Breast epithelium (tissue), 4 donors: ENCODE results near the gene ABCA4. TPM values are rescaled to one million over a fixed set of nuclear protein-coding genes. Genes with fewer than 3 reads are reported as not detected.
A peak's percentile ranks its signal among the peaks of the same experiment; 100 is the strongest.

Experiments
- DNase-seq, 2 donors: peaks; one replicate each; pipeline ENCODE4 v3.0.0-alpha.2; 2019; ENCODE audit warnings: low spot score in 2 of 2
- H3K27ac ChIP-seq, 2 donors: fragments of 200-600 bp; sonication (generic) in 1 of 2; one replicate each; pipeline ENCODE4 v1.5.1; 2016 to 2019; ENCODE audit warnings: mild to moderate bottlenecking in 1 of 2
- H3K27me3 ChIP-seq, 2 donors: fragments of 200-600 bp; sonication (generic) in 1 of 2; one replicate each; pipeline versions ENCODE4 v1.5.1 to v1.6.0; 2017 to 2019; ENCODE audit warnings: control low read depth in 1 of 2, mild to moderate bottlenecking in 1 of 2
- H3K36me3 ChIP-seq: fragments of 200-600 bp; one replicate; pipeline ENCODE4 v1.5.1; 2019
- H3K4me1 ChIP-seq, 2 donors: fragments of 200-600 bp; sonication (generic); one replicate each; pipeline ENCODE4 v1.5.1; 2016 to 2019; ENCODE audit warnings: control low read depth in 1 of 2
- H3K4me3 ChIP-seq, 3 donors: fragments of 200-600 bp; sonication (generic); 1 replicate in 2 of 3; 2 replicates in 1 of 3; pipeline ENCODE4 v1.5.1; 2016 to 2019; ENCODE audit warnings: mild to moderate bottlenecking in 3 of 3, moderate library complexity in 2 of 3
- H3K9me3 ChIP-seq, 2 donors: fragments of 200-600 bp; sonication (generic) in 1 of 2; one replicate each; pipeline ENCODE4 v1.5.1; 2016 to 2019; ENCODE audit warnings: control low read depth in 1 of 2
- POLR2A ChIP-seq: fragments of 450-650 bp; IDR thresholded peaks from one replicate; pipeline ENCODE4 v1.6.1; 2016; ENCODE audit warnings: antibody characterized with exemption, mild to moderate bottlenecking, moderate library complexity
- POLR2AphosphoS5 ChIP-seq, 3 donors: sonication (generic); formaldehyde crosslinking; IDR thresholded peaks; one replicate each; pipeline ENCODE4 v1.6.1; 2017; ENCODE audit warnings: antibody characterized with exemption in 3 of 3
- intact Hi-C: fragments of 100-400 bp; cut with DNase I; formaldehyde crosslinking; loops from one replicate; pipeline ENCODE4 v1.15.1; 2023; ENCODE audit warnings: low total_unique reads
- total RNA-seq, 3 donors: library from RNA; depleted of rRNA; stranded (reverse); fragments of >200 nt; gene quantifications; one replicate each; pipeline ENCODE4 v1.1.0, GENCODE V29; 2016
- TF ChIP-seq, protein P1 (sequence below), 3 donors: fragments of 450-650 bp; IDR thresholded peaks; one replicate each; pipeline ENCODE4 v1.5.1; 2016 to 2017; ENCODE audit warnings: antibody characterized with exemption in 3 of 3, mild to moderate bottlenecking in 3 of 3, moderate library complexity in 3 of 3

Gene ABCA4
- total RNA-seq, 3 donors from 2014 or later, result 0.16 to 3.5 (median 1.3) TPM

DNA sequence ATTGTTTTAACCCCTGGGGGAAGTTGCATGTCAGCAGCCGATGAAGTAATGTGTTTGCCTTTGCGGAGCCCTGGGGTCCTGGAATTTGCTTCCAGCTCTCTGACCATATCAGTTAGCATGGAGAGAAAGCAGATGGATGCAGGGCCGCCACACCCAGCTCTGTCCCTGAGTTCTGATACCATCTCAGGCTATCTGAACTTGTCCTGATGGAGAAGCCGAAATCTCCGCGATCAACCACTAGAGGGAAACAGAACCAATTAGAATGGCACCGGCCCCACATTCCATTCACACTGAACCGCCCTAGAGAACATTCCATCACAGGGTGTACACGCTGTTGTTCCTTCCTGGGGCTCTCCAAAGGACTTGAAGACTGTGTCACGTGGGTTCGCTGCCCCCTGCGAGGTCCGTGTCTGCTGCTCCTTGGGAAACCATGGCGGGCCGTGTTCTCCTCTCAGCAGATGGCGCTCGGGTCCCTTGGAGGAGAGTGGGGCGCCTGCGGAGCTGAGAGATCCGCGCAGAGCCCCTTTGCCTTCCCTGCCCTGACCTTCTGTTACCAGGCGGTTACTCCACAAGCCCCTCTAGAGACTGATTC lies 75.4 kb downstream of the ABCA4 start:
- TF ChIP-seq POLR2A (no peak), POLR2AphosphoS5 (IDR thresholded peaks at IDR 0.05) (peak; percentile 56 to 76 (median 69))
- TF ChIP-seq, protein P1, sequence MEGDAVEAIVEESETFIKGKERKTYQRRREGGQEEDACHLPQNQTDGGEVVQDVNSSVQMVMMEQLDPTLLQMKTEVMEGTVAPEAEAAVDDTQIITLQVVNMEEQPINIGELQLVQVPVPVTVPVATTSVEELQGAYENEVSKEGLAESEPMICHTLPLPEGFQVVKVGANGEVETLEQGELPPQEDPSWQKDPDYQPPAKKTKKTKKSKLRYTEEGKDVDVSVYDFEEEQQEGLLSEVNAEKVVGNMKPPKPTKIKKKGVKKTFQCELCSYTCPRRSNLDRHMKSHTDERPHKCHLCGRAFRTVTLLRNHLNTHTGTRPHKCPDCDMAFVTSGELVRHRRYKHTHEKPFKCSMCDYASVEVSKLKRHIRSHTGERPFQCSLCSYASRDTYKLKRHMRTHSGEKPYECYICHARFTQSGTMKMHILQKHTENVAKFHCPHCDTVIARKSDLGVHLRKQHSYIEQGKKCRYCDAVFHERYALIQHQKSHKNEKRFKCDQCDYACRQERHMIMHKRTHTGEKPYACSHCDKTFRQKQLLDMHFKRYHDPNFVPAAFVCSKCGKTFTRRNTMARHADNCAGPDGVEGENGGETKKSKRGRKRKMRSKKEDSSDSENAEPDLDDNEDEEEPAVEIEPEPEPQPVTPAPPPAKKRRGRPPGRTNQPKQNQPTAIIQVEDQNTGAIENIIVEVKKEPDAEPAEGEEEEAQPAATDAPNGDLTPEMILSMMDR (IDR thresholded peaks at IDR 0.05), result peak; percentile 71 to 86 (median 85)
- Histone ChIP-seq H3K27me3 (no peaks in the 10 kb centered on the region), H3K36me3 (no peaks in the 10 kb centered on the region), H3K4me3 (peak overlapping the region in 1 of 3 donors; percentile 23), H3K4me1 (peaks cover 0 to 19% of the 10 kb centered on the region in 2 donors), H3K27ac (peak overlapping the region; percentile 70 to 80), H3K9me3 (no peaks in the 10 kb centered on the region)
- intact Hi-C loops, result no loop called here
- DNase-seq, result peak; percentile 75 to 87

DNA sequence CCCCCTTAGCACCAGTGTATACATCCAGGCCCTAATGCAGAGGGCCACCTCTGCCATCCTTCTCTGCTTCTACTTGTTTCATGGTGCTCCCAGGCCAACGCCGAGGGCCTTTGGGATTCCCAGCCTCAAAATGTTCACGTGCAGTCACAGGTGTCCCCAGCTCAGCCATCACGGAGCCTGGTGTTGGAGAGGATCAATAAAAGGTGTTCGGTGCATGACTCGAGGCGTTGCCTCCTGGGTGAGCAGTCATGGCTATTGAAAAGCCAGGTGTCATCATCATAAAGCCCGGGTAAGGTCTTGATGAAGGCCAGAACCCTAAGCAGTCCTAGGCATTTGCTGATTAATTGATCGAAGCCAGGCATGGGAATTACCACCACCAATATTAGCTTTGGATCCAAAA lies 76.1 kb downstream of the ABCA4 start:
- H3K27ac ChIP-seq, result peak overlapping the region; percentile 78 to 80
- intact Hi-C loops, result no loop called here
- no peaks in the 10 kb centered on the region for H3K9me3 ChIP-seq

DNA sequence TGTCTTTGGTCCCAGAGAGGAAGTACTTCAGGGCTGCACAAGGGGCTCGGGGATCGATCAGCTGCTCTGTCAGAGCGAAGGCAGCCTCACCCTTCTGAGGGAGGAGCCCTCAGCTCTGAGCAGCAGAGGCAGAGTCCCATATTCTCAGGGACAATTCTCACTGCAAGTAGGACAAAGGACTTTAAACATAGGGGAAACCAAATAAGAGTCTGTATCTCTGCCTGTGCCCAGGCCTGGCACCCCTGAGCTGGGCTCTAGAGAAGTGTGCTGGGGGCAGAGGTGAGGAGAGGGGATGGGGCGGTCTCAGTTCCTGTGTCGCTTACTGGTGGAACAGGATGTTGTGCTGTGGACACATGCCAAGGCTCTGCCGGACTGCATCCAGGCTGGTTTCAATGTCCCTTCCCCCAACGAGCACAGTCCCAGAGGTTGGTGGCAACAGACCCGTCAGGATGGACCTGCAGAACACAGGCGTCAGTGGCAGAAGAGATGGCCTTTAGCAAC lies 76.6 kb downstream of the ABCA4 start:
- Histone ChIP-seq H3K9me3 (no peaks in the 10 kb centered on the region), H3K27me3 (no peaks in the 10 kb centered on the region), H3K27ac (peak overlapping the region; percentile 78 to 80), H3K4me3 (peak overlapping the region in 2 of 3 donors; percentile 7 to 26), H3K36me3 (no peaks in the 10 kb centered on the region), H3K4me1 (peaks cover 0 to 19% of the 10 kb centered on the region in 2 donors)
- TF ChIP-seq POLR2AphosphoS5 (IDR thresholded peaks at IDR 0.05) (peak in 1 of 3 donors; percentile 31), POLR2A (no peak)
- DNase-seq, result peak; percentile 70 to 84
- intact Hi-C loops, result no loop called here

More for the DNA sequence above, 76.1 kb downstream of the ABCA4 start:
- TF ChIP-seq, protein P1 (IDR thresholded peaks at IDR 0.05), result no peak
- TF ChIP-seq POLR2AphosphoS5 (IDR thresholded peaks at IDR 0.05) (no peak), POLR2A (no peak)
- peaks cover 0 to 19% of the 10 kb centered on the region in 2 donors for H3K4me1 ChIP-seq
- H3K36me3 ChIP-seq, result no peaks in the 10 kb centered on the region
- DNase-seq, result no peak
- no peak overlapping the region for H3K4me3 ChIP-seq
- no peaks in the 10 kb centered on the region for H3K27me3 ChIP-seq

- intact Hi-C loops, result no loop called here
- Histone ChIP-seq H3K27ac (peak overlapping the region; percentile 78 to 80), H3K4me3 (peak overlapping the region in 2 of 3 donors; percentile 7 to 26), H3K36me3 (no peaks in the 10 kb centered on the region), H3K9me3 (no peaks in the 10 kb centered on the region), H3K27me3 (no peaks in the 10 kb centered on the region), H3K4me1 (peaks cover 0 to 19% of the 10 kb centered on the region in 2 donors)
- no peak for DNase-seq
- no peak for TF ChIP-seq POLR2A
- TF ChIP-seq, protein P1 (IDR thresholded peaks at IDR 0.05), result no peak
- no peak for TF ChIP-seq POLR2AphosphoS5 (IDR thresholded peaks at IDR 0.05)
Measured at GRCh38 chr1:94043738-94044289, 77.1 kb downstream of the ABCA4 start.

DNA sequence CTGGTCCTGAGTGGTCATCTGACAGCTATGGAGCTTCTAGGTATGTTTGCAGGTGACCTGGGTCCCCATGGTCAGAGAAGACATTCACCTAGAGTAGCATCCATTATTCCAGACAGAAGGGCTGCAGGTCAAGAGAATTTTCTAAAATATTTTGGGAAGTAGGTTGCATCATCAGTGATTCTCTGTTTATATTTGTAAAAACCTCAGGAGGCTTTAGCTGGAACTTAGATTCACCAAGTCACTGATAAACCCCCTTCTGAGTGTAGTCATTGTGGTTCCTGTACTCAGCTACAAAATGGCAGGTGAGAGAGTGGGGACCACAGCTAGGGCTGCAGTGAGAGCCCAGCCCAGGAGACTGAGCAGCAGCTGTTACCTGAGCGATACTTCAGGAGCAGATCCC lies 78.6 kb downstream of the ABCA4 start:
- Histone ChIP-seq H3K27me3 (no peaks in the 10 kb centered on the region), H3K9me3 (no peaks in the 10 kb centered on the region), H3K4me1 (peaks cover 0 to 19% of the 10 kb centered on the region in 2 donors), H3K36me3 (no peaks in the 10 kb centered on the region), H3K27ac (no peak overlapping the region), H3K4me3 (no peak overlapping the region)
- DNase-seq, result no peak
- no peak for TF ChIP-seq POLR2AphosphoS5 (IDR thresholded peaks at IDR 0.05)
- TF ChIP-seq, protein P1 (IDR thresholded peaks at IDR 0.05), result no peak
- intact Hi-C loops, result loop anchor here (1.0 kb wide), 1 partner anchor 27 kb away; no protein-coding TSS in a partner anchor
